ENCODE measurements around the gene CCDC194. TPM values are rescaled to one million over a fixed set of nuclear protein-coding genes. Genes with fewer than 3 reads are reported as not detected.

Gene CCDC194
- total RNA-seq, 1 experiment from 2014 or later = not detected

Other genes starting within 250 kb of the CCDC194 start
- 30.5 and 36.4 TPM in 2 replicates for gene USE1, start 178.8 kb downstream of the CCDC194 start, total RNA-seq (2014; rRNA removed; shearing (Covaris generic))
- gene OCEL1, start 168.0 kb downstream of the CCDC194 start, total RNA-seq (2014; rRNA removed; shearing (Covaris generic)) = 3.6 and 8.1 TPM in 2 replicates
- 84.2 and 89.7 TPM in 2 replicates for gene NR2F6, start 148.3 kb downstream of the CCDC194 start, total RNA-seq (2014; rRNA removed; shearing (Covaris generic))
- 0.07 TPM in 1 of 2 replicates, not detected in the other for gene USHBP1, start 129.5 kb downstream of the CCDC194 start, total RNA-seq (2014; rRNA removed; shearing (Covaris generic))
- gene BABAM1, start 126.8 kb downstream of the CCDC194 start, total RNA-seq (2014; rRNA removed; shearing (Covaris generic)) = 248 and 260 TPM in 2 replicates
- 0.35 and 1.3 TPM in 2 replicates for gene ANKLE1, start 112.3 kb downstream of the CCDC194 start, total RNA-seq (2014; rRNA removed; shearing (Covaris generic))
- gene ABHD8, start 90.8 kb downstream of the CCDC194 start, total RNA-seq (2014; rRNA removed; shearing (Covaris generic)) = 0.23 and 0.24 TPM in 2 replicates
- 111 and 122 TPM in 2 replicates for gene MRPL34, start 88.3 kb downstream of the CCDC194 start, total RNA-seq (2014; rRNA removed; shearing (Covaris generic))
- gene DDA1, start 84.6 kb downstream of the CCDC194 start, total RNA-seq (2014; rRNA removed; shearing (Covaris generic)) = 33.0 and 48.1 TPM in 2 replicates
- gene ANO8, start 59.3 kb downstream of the CCDC194 start, total RNA-seq (2014; rRNA removed; shearing (Covaris generic)) = 2.1 and 2.3 TPM in 2 replicates
- gene GTPBP3, start 56.6 kb downstream of the CCDC194 start, total RNA-seq (2014; rRNA removed; shearing (Covaris generic)) = 38.2 and 43.3 TPM in 2 replicates
- gene PLVAP, start 16.9 kb downstream of the CCDC194 start, total RNA-seq (2014; rRNA removed; shearing (Covaris generic)) = not detected in 2 replicates
- gene BST2, start 11.4 kb upstream of the CCDC194 start, total RNA-seq (2014; rRNA removed; shearing (Covaris generic)) = 1.2 TPM in 1 of 2 replicates, not detected in the other
- 72.1 and 78.0 TPM in 2 replicates for gene MVB12A, start 25.9 kb upstream of the CCDC194 start, total RNA-seq (2014; rRNA removed; shearing (Covaris generic))
- not detected in 2 replicates for gene TMEM221, start 54.5 kb upstream of the CCDC194 start, total RNA-seq (2014; rRNA removed; shearing (Covaris generic))
- not detected in 2 replicates for gene NXNL1, start 66.7 kb upstream of the CCDC194 start, total RNA-seq (2014; rRNA removed; shearing (Covaris generic))
- 8.9 and 9.1 TPM in 2 replicates for gene SLC27A1, start 76.3 kb upstream of the CCDC194 start, total RNA-seq (2014; rRNA removed; shearing (Covaris generic))
- 61.6 and 75.0 TPM in 2 replicates for gene PGLS, start 117.5 kb upstream of the CCDC194 start, total RNA-seq (2014; rRNA removed; shearing (Covaris generic))
- gene COLGALT1, start 161.5 kb upstream of the CCDC194 start, total RNA-seq (2014; rRNA removed; shearing (Covaris generic)) = 66.6 and 91.8 TPM in 2 replicates

All from HT1080 (cell line).